H1 (cell line): Measurements from ENCODE around the gene OMP. TPM values are rescaled to one million over a fixed set of nuclear protein-coding genes. Genes with fewer than 3 reads are reported as not detected.

ENCODE experiments used
- CTCF ChIA-PET: fragments of 300-600 bp; sonication (Branson Sonifier 250); formaldehyde crosslinking; loops from one replicate; lab custom pipeline; 2021; ENCODE audit not compliant: partially characterized antibody; lab: Charles Lee
- POLR2A ChIA-PET: fragments of 300-600 bp; sonication (Branson Sonifier 250); formaldehyde crosslinking; loops from one replicate; lab custom pipeline; 2021; ENCODE audit warnings: inconsistent platforms; ENCODE audit not compliant: partially characterized antibody; lab: Charles Lee
- DNase-seq, 2 experiments: peaks; one replicate each; pipeline versions ENCODE4 v3.0.0 to v3.0.0-alpha.2; 2010 to 2022; ENCODE audit warnings: low spot score in 2 of 2, low read depth in 1 of 2, mixed read lengths in 1 of 2
- FAIRE-seq: peaks from 2 replicates; lab custom pipeline; 2011; peaks lifted over from hg19 to GRCh38; lab: Jason Lieb, UNC
- H2AFZ ChIP-seq: 2 replicates; pipeline ENCODE4 v1.8.1; 2012; ENCODE audit warnings: low read length, inconsistent platforms
- H2AK5ac ChIP-seq: 2 replicates; pipeline ENCODE4 v1.6.1; 2013; ENCODE audit warnings: low read depth, low read length
- H2BK120ac ChIP-seq: replicated peaks from 2 replicates; pipeline ENCODE3; 2013; ENCODE audit warnings: low read depth, low read length, inconsistent platforms
- H2BK12ac ChIP-seq: 2 replicates; pipeline ENCODE4 v1.6.1; 2013; ENCODE audit warnings: low read depth, low read length
- H2BK15ac ChIP-seq: 2 replicates; pipeline ENCODE4 v1.6.1; 2013; ENCODE audit warnings: low read length
- H2BK20ac ChIP-seq: 2 replicates; pipeline ENCODE4 v1.6.1; 2013; ENCODE audit warnings: low read length
- H2BK5ac ChIP-seq: 2 replicates; pipeline ENCODE4 v1.6.1; 2013; ENCODE audit warnings: low read depth, low read length
- H3K14ac ChIP-seq: 2 replicates; pipeline ENCODE4 v1.6.1; 2013; ENCODE audit warnings: inconsistent platforms; ENCODE audit not compliant: insufficient read length
- H3K18ac ChIP-seq: 2 replicates; pipeline ENCODE4 v1.6.1; 2013; ENCODE audit warnings: low read length; ENCODE audit errors: extremely low read depth
- H3K23ac ChIP-seq: 2 replicates; pipeline ENCODE4 v1.6.1; 2013; ENCODE audit warnings: inconsistent platforms; ENCODE audit not compliant: insufficient read length
- H3K23me2 ChIP-seq: 2 replicates; pipeline ENCODE4 v1.6.1; 2013; ENCODE audit warnings: low read depth, low read length
- H3K27ac ChIP-seq: 2 replicates; pipeline ENCODE4 v1.6.1; 2011; ENCODE audit warnings: low read depth, low read length, inconsistent platforms
- H3K27me3 ChIP-seq, 4 experiments: replicated peaks in 1 of 4; 1 replicate in 1 of 4; 2 replicates in 3 of 4; pipeline versions ENCODE4 v1.6.1 to v1.8.1; 2011 to 2013; ENCODE audit warnings: low read length in 3 of 4, mild to moderate bottlenecking in 3 of 4, inconsistent platforms in 2 of 4, mixed read lengths in 2 of 4, moderate library complexity in 1 of 4; ENCODE audit not compliant: control insufficient read depth in 3 of 4, insufficient read depth in 3 of 4; ENCODE audit errors: extremely low read depth in 1 of 4
- H3K36me3 ChIP-seq, 4 experiments: 2 replicates each; pipeline versions ENCODE4 v1.6.1 to v1.8.1; 2011 to 2013; ENCODE audit warnings: mild to moderate bottlenecking in 4 of 4, low read length in 3 of 4, moderate library complexity in 2 of 4, control low read depth in 1 of 4, inconsistent platforms in 1 of 4; ENCODE audit not compliant: insufficient read depth in 4 of 4, control insufficient read depth in 2 of 4
- H3K4ac ChIP-seq: replicated peaks from 2 replicates; pipeline ENCODE3; 2013; ENCODE audit warnings: low read length, low read depth, mixed read lengths, inconsistent platforms; ENCODE audit not compliant: insufficient read length
- H3K4me1 ChIP-seq, 4 experiments: replicated peaks in 1 of 4; 1 replicate in 1 of 4; 2 replicates in 3 of 4; pipeline versions ENCODE4 v1.6.1 to v1.8.1; 2011 to 2013; ENCODE audit warnings: low read length in 3 of 4, inconsistent platforms in 2 of 4, mixed read lengths in 1 of 4; ENCODE audit not compliant: insufficient read depth in 4 of 4, control insufficient read depth in 3 of 4
- H3K4me2 ChIP-seq, 2 experiments: 2 replicates each; pipeline versions ENCODE4 v1.6.1 to v1.8.1; 2011 to 2013; ENCODE audit warnings: low read depth in 2 of 2, low read length in 2 of 2, control low read depth in 1 of 2, inconsistent platforms in 1 of 2, mild to moderate bottlenecking in 1 of 2; ENCODE audit not compliant: insufficient read depth in 1 of 2
- H3K4me3 ChIP-seq, 4 experiments: fragments of 200-600, 300-600 bp in 1 of 4; sonication (generic), shearing (Covaris generic), sonication (Bioruptor Twin) in 1 of 4; 2 replicates each; pipeline versions ENCODE4 v1.5.1 to v1.8.1; 2011 to 2016; ENCODE audit warnings: low read length in 4 of 4, low read depth in 3 of 4, control low read depth in 2 of 4, inconsistent platforms in 2 of 4, mild to moderate bottlenecking in 2 of 4, mixed read lengths in 1 of 4, moderate library complexity in 1 of 4; ENCODE audit not compliant: insufficient read depth in 2 of 4; ENCODE audit errors: extremely low read depth in 1 of 4
- H3K56ac ChIP-seq: replicated peaks from 2 replicates; pipeline ENCODE3; 2013; ENCODE audit warnings: low read depth, mild to moderate bottlenecking, mixed read lengths, low read length, inconsistent platforms; ENCODE audit not compliant: insufficient read length
- H3K79me1 ChIP-seq: 2 replicates; pipeline ENCODE4 v1.6.1; 2013; ENCODE audit warnings: low read depth, low read length, control low read depth
- H3K79me2 ChIP-seq, 2 experiments: 2 replicates each; pipeline versions ENCODE4 v1.6.1 to v1.8.1; 2012 to 2013; ENCODE audit warnings: low read length in 2 of 2, mild to moderate bottlenecking in 2 of 2, inconsistent platforms in 1 of 2; ENCODE audit not compliant: insufficient read depth in 2 of 2, control insufficient read depth in 1 of 2
- H3K9ac ChIP-seq, 4 experiments: replicated peaks in 1 of 4; 1 replicate in 1 of 4; 2 replicates in 3 of 4; pipeline versions ENCODE4 v1.6.1 to v1.8.1; 2011 to 2013; ENCODE audit warnings: low read depth in 3 of 4, low read length in 3 of 4, control low read depth in 2 of 4, mild to moderate bottlenecking in 2 of 4, moderate library complexity in 2 of 4, inconsistent platforms in 1 of 4; ENCODE audit errors: extremely low read depth in 1 of 4
- H3K9me3 ChIP-seq, 2 experiments: 2 replicates each; pipeline versions ENCODE4 v1.6.1 to v1.8.1; 2012 to 2013; ENCODE audit warnings: mild to moderate bottlenecking in 2 of 2, moderate library complexity in 2 of 2, control low read depth in 1 of 2, inconsistent platforms in 1 of 2, low read depth in 1 of 2, low read length in 1 of 2, mixed read lengths in 1 of 2; ENCODE audit not compliant: insufficient read depth in 2 of 2
- H4K20me1 ChIP-seq, 2 experiments: replicated peaks in 1 of 2; 2 replicates each; pipeline versions ENCODE3 to v1.8.1; 2011 to 2013; ENCODE audit warnings: inconsistent platforms in 2 of 2, low read length in 2 of 2, mild to moderate bottlenecking in 1 of 2; ENCODE audit not compliant: insufficient read depth in 2 of 2, control insufficient read depth in 1 of 2
- H4K5ac ChIP-seq: 2 replicates; pipeline ENCODE4 v1.6.1; 2013; ENCODE audit warnings: low read length, low read depth, mixed read lengths, inconsistent platforms; ENCODE audit not compliant: insufficient read length
- H4K8ac ChIP-seq: 2 replicates; pipeline ENCODE4 v1.8.0; 2013; ENCODE audit warnings: mild to moderate bottlenecking, moderate library complexity, low read length, inconsistent platforms; ENCODE audit not compliant: insufficient read depth; ENCODE audit errors: extremely low read depth
- H4K91ac ChIP-seq: replicated peaks from 2 replicates; pipeline ENCODE3; 2013; ENCODE audit warnings: low read length, mixed read lengths, inconsistent platforms; ENCODE audit not compliant: insufficient read length
- JUND ChIP-seq: IDR thresholded peaks from 2 replicates; pipeline ENCODE4 v1.6.1; 2011; ENCODE audit warnings: mild to moderate bottlenecking, improper control_type of control experiment, low read length
- KDM5A ChIP-seq: fragments of 200-600 bp; IDR thresholded peaks from 2 replicates; pipeline ENCODE4 v1.7.1; 2012; ENCODE audit warnings: mild to moderate bottlenecking, low read length, inconsistent platforms, mixed read lengths
- WGBS, 2 experiments: shearing (Covaris generic) in 1 of 2; methylation state at CpG; one replicate each; pipeline versions ENCODE4 v1.1.6 to v1.1.7; 2013 to 2015; ENCODE audit warnings: low lambda C conversion rate in 2 of 2, mixed read lengths in 2 of 2, inconsistent platforms in 1 of 2, low coverage in 1 of 2, missing lambda C conversion rate in 1 of 2; ENCODE audit not compliant: insufficient replicate concordance in 2 of 2, insufficient coverage in 1 of 2, insufficient read length in 1 of 2; ENCODE audit errors: extremely low coverage in 1 of 2, missing lambda C conversion rate in 1 of 2; 5-methylcytosine and 5-hydroxymethylcytosine counted together
- polyA plus RNA-seq, 7 experiments: library from polyadenylated mRNA; depleted of rRNA in 3 of 7; stranded (reverse) in 5 of 7; unstranded in 2 of 7; fragments of >200 nt in 5 of 7; fragments of 200-250 nt in 2 of 7; gene quantifications; 1 replicate in 5 of 7; 2 replicates in 1 of 7; 4 replicates in 1 of 7; pipeline versions ENCODE4 v1.2.1 to v1.2.3, GENCODE V29; 2011 to 2013; ENCODE audit warnings: missing spikeins in 2 of 7, mixed read lengths in 2 of 7
- total RNA-seq: library from RNA; stranded (reverse); fragmentation: NEBNext Ultra II Directional; extraction: Animal tissue kit (Norgen Biotek cat#: 25700); gene quantifications from 2 replicates; pipeline ENCODE4 v1.2.1, GENCODE V29; 2021

Gene OMP
- total and polyA plus RNA-seq, 2 of the 8 experiments (the other 6 are each of a cell fraction or from before 2014, with no cell fraction given), result not detected

DNA sequence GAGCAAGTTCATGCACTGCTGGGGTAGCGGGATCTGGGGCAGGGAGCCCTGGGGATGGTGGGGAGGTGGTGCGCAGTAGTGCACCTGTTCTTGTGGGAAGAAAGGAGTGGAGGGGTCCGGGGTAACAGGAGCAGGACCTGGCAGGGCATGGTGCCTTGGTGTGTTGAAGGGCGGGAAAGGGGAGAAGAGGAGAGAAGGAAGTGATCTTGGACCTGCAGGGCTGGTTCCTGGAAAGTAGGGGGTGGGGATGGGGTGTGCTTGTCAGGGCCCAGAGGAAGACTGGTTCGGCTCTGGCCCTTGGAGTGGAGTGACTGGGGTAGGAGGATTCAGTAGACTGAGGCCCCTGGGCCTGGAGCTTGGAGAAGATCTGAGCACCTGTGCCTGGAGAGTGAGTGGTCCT lies 46.7 kb upstream of the OMP start:
- Histone ChIP-seq H4K8ac (no peak overlapping the region), H3K56ac (no peak overlapping the region), H3K9me3 (peaks cover 0 to 3% of the 10 kb centered on the region in 2 experiments; a peak in 1 of 4 replicates), H3K79me2 (no peaks in the 10 kb centered on the region), H3K23ac (no peak overlapping the region), H3K9ac (no peak overlapping the region), H3K4me2 (no peak overlapping the region), H3K27me3 (no peaks in the 10 kb centered on the region), H2BK12ac (no peak overlapping the region), H3K36me3 (no peaks in the 10 kb centered on the region), H3K4me3 (no peak overlapping the region), H3K23me2 (no peaks in the 10 kb centered on the region), H3K4ac (no peak overlapping the region)
- TF ChIP-seq KDM5A (no peak), JUND (no peak)
- TF ChIP-seq, all 59 proteins: peak for 0
- FAIRE-seq, result no peak
- no peak overlapping the region for H2AFZ ChIP-seq
- no peak overlapping the region for H4K5ac ChIP-seq
- H2AK5ac ChIP-seq, result no peak overlapping the region
- ChIA-PET CTCF (interaction anchor here (1.3 to 12.7 kb wide), 2 partner anchors 26 to 36 kb away, joined by 3 to 201 read pairs; no protein-coding TSS in a partner anchor), POLR2A (interaction anchor here (0.7 kb wide), 1 partner anchor 11 kb away, joined by 4 read pairs; the partner anchor contains the start of gene CAPN5)
- DNase-seq, result no peak
- no peaks in the 10 kb centered on the region for H4K20me1 ChIP-seq
- H2BK5ac ChIP-seq, result no peak overlapping the region
- H3K14ac ChIP-seq, result no peak overlapping the region
- H3K27ac ChIP-seq, result no peak overlapping the region
- no peak overlapping the region for H2BK15ac ChIP-seq
- H4K91ac ChIP-seq, result no peak overlapping the region
- WGBS, 2 experiments, result 91% methylated on average over 5 of the region's 5 CpGs; no CpG with 5 or more reads in 1 of the 2 experiments
- no peak overlapping the region for H3K18ac ChIP-seq
- H3K79me1 ChIP-seq, result no peaks in the 10 kb centered on the region
- H3K4me1 ChIP-seq, result no peaks in the 10 kb centered on the region
- no peak overlapping the region for H2BK120ac ChIP-seq
- no peak overlapping the region for H2BK20ac ChIP-seq
